ENCODE measurements around the gene NR1D2. TPM values are rescaled to one million over a fixed set of nuclear protein-coding genes. Genes with fewer than 3 reads are reported as not detected.

Gene NR1D2
- polyA plus RNA-seq, 1 donor from 2014 or later = 12.9 TPM

GRCh38 chr3:23954144-23954543 lies 9.1 kb downstream of the NR1D2 start:
- TF ChIP-seq EP300 (conservative IDR thresholded peaks at IDR 0.05; ENCODE audit: poor library complexity, severe bottlenecking) = no peak
- TF ChIP-seq SMC3 (conservative IDR thresholded peaks at IDR 0.05; ENCODE audit: poor library complexity) = no peak
- no peak for TF ChIP-seq RAD21 (conservative IDR thresholded peaks at IDR 0.05)
- no peak for TF ChIP-seq MXI1 (conservative IDR thresholded peaks at IDR 0.05; ENCODE audit: poor library complexity, severe bottlenecking)
- H3K9me3 ChIP-seq (ENCODE audit: low read length) = no peaks in the 10 kb centered on the region
- H3K4me2 ChIP-seq (ENCODE audit: low read length) = no peak overlapping the region
- no peaks in the 10 kb centered on the region for H3K9me2 ChIP-seq (ENCODE audit: insufficient read depth, low read length)
- peaks cover 37% of the 10 kb centered on the region for H3K79me2 ChIP-seq (replicated peaks; ENCODE audit: insufficient read depth, low read length)
- no peaks in the 10 kb centered on the region for H3K36me3 ChIP-seq (ENCODE audit: insufficient read depth, low read length)
- no peaks in the 10 kb centered on the region for H3K27me3 ChIP-seq (ENCODE audit: insufficient read depth, low read depth, low read length)
- no peaks in the 10 kb centered on the region for H3F3A ChIP-seq (ENCODE audit: insufficient read depth, low read length, poor library complexity, severe bottlenecking)
- H4K20me1 ChIP-seq (ENCODE audit: insufficient read depth) = no peaks in the 10 kb centered on the region
- no peak overlapping the region for H3K27ac ChIP-seq (ENCODE audit: low read length)
- no peak overlapping the region for H2AFZ ChIP-seq (ENCODE audit: low read depth, low read length)
- H3K9ac ChIP-seq (ENCODE audit: low read length) = no peak overlapping the region
- H3K4me3 ChIP-seq (ENCODE audit: low read length) = no peak overlapping the region

- no peaks in the 10 kb centered on the region for H3K9me3 ChIP-seq (ENCODE audit: low read length)
- H3K9ac ChIP-seq (ENCODE audit: low read length) = no peak overlapping the region
- no peaks in the 10 kb centered on the region for H4K20me1 ChIP-seq (ENCODE audit: insufficient read depth)
- no peaks in the 10 kb centered on the region for H3K36me3 ChIP-seq (ENCODE audit: insufficient read depth, low read length)
- no peak overlapping the region for H3K4me2 ChIP-seq (ENCODE audit: low read length)
- no peak overlapping the region for H3K27ac ChIP-seq (ENCODE audit: low read length)
- H3F3A ChIP-seq (ENCODE audit: insufficient read depth, low read length, poor library complexity, severe bottlenecking) = no peaks in the 10 kb centered on the region
- no peaks in the 10 kb centered on the region for H3K27me3 ChIP-seq (ENCODE audit: insufficient read depth, low read depth, low read length)
- no peak overlapping the region for H2AFZ ChIP-seq (ENCODE audit: low read depth, low read length)
- no peak overlapping the region for H3K4me3 ChIP-seq (ENCODE audit: low read length)
- TF ChIP-seq EP300 (conservative IDR thresholded peaks at IDR 0.05; ENCODE audit: poor library complexity, severe bottlenecking) (no peak), MXI1 (conservative IDR thresholded peaks at IDR 0.05; ENCODE audit: poor library complexity, severe bottlenecking) (no peak), REST (IDR thresholded peaks at IDR 0.05; ENCODE audit: borderline replicate concordance) (no peak), EZH2 (IDR thresholded peaks at IDR 0.05; ENCODE audit: borderline replicate concordance, insufficient read depth, low read length, poor library complexity, severe bottlenecking) (no peak), TAF1 (IDR thresholded peaks at IDR 0.05; ENCODE audit: low read depth) (no peak), SMC3 (conservative IDR thresholded peaks at IDR 0.05; ENCODE audit: poor library complexity) (no peak), CTCF (IDR thresholded peaks at IDR 0.05; ENCODE audit: poor library complexity, severe bottlenecking) (no peak), RAD21 (conservative IDR thresholded peaks at IDR 0.05) (no peak)
- peaks cover 17% of the 10 kb centered on the region for H3K79me2 ChIP-seq (replicated peaks; ENCODE audit: insufficient read depth, low read length)
- no peaks in the 10 kb centered on the region for H3K9me2 ChIP-seq (ENCODE audit: insufficient read depth, low read length)
These were observed 11.6 kb downstream of the NR1D2 start for GRCh38 chr3:23956701-23957100.

All from neural cell (in vitro differentiated cells).